Dermis blood vessel endothelial cell (primary cell): ENCODE measurements around the gene SETD3. TPM values are rescaled to one million over a fixed set of nuclear protein-coding genes. Genes with fewer than 3 reads are reported as not detected.
A peak's percentile ranks its signal among the peaks of the same experiment; 100 is the strongest.

Experiments used
- DNase-seq: peaks from one replicate; pipeline ENCODE4 v3.0.0; 2010
- total RNA-seq: library from RNA; depleted of rRNA; stranded (reverse); fragments of >200 nt; gene quantifications from 2 replicates; pipeline ENCODE4 v1.2.3, GENCODE V29; 2014

SETD3 gene
- total RNA-seq, 1 donor from 2014 or later, result 82.7 TPM

- DNase-seq, result no peak
These were observed 36.4 kb upstream of the SETD3 start for GRCh38 chr14:99516871-99517642.

GRCh38 chr14:99516156-99516870 is 35.7 kb upstream of the SETD3 start:
- DNase-seq, result no peak

- no peak for DNase-seq
These were observed 34.9 kb upstream of the SETD3 start for GRCh38 chr14:99515301-99516155.

GRCh38 chr14:99514552-99515300 is 34.1 kb upstream of the SETD3 start:
- no peak for DNase-seq

- DNase-seq, result no peak
These were observed 33.4 kb upstream of the SETD3 start for GRCh38 chr14:99513946-99514551.

GRCh38 chr14:99513183-99513694 is 32.6 kb upstream of the SETD3 start:
- DNase-seq, result no peak

GRCh38 chr14:99512571-99513182 is 32.0 kb upstream of the SETD3 start:
- no peak for DNase-seq

- no peak for DNase-seq
These were observed 31.4 kb upstream of the SETD3 start for GRCh38 chr14:99512110-99512449.

- DNase-seq, result no peak
These were observed 30.9 kb upstream of the SETD3 start for GRCh38 chr14:99511421-99512109.

GRCh38 chr14:99510556-99511139 is 30.0 kb upstream of the SETD3 start:
- DNase-seq, result no peak

GRCh38 chr14:99509871-99510555 is 29.4 kb upstream of the SETD3 start:
- no peak for DNase-seq

- no peak for DNase-seq
These were observed 28.4 kb upstream of the SETD3 start for GRCh38 chr14:99508896-99509629.

- DNase-seq, result no peak
These were observed 27.4 kb upstream of the SETD3 start for GRCh38 chr14:99507860-99508640.

GRCh38 chr14:99506276-99506675 is 25.6 kb upstream of the SETD3 start:
- peak; percentile 38 for DNase-seq

- peak; percentile 56 for DNase-seq
These were observed 24.4 kb upstream of the SETD3 start for GRCh38 chr14:99505089-99505488.

- no peak for DNase-seq
These were observed 23.3 kb upstream of the SETD3 start for GRCh38 chr14:99503848-99504453.

- no peak for DNase-seq
These were observed 22.3 kb upstream of the SETD3 start for GRCh38 chr14:99502989-99503421.

GRCh38 chr14:99497894-99498293 is 17.2 kb upstream of the SETD3 start:
- DNase-seq, result no peak
